ENCODE measurements around the gene ECE1.

- TF ChIP-seq CTCF (IDR thresholded peaks at IDR 0.05) (no peak), POLR2A (IDR thresholded peaks at IDR 0.05) (no peak)
Measured at GRCh38 chr1:21332554-21333311, 42.5 kb upstream of the ECE1 start.

All from heart left ventricle (tissue), 13 donors.